Inferior parietal cortex (tissue), 1 donor: ENCODE data around the gene ALDH1A2.
A peak's percentile ranks its signal among the peaks of the same experiment; 100 is the strongest.
"Not testable (repeated sequence)": the region's sequence is repeated elsewhere in the genome, so short reads cannot be mapped to it uniquely, and the experiment has no call there.

Source experiments
- DNase-seq: peaks from one replicate; pipeline ENCODE4 v3.0.0-alpha.2; 2016; ENCODE audit errors: extremely low spot score

The ALDH1A2 gene

GRCh38 chr15:58066042-58066867, 744 bp upstream of the ALDH1A2 start:
- DNase-seq = peak; percentile 12

GRCh38 chr15:58064980-58065444, 499 bp downstream of the ALDH1A2 start:
- DNase-seq = no peak

- DNase-seq = no peak
These were observed 1.2 kb downstream of the ALDH1A2 start for GRCh38 chr15:58064082-58064979.

GRCh38 chr15:58063614-58064013, 1.9 kb downstream of the ALDH1A2 start:
- no peak for DNase-seq

GRCh38 chr15:58062983-58063382, 2.5 kb downstream of the ALDH1A2 start:
- no peak for DNase-seq

- DNase-seq = no peak
These were observed 3.3 kb downstream of the ALDH1A2 start for GRCh38 chr15:58062175-58062574.

DNA sequence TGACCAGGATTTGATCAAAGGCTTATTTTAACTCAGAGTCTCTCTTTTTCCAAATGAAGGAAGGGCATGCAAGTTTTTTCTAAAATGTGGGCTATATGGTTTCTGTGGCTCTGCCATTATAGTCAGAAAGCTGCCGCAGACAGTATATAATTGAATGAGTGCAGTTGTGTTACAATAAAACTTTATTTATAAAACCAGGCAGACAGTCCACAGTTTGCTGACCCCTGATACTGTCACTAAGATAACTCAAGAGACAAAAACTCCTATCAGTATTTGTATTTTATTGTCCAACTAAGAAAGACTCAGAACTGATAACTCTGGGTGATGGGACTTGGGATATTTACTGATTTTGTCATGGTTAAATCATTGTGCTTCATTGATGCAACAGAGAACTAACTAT, 4.9 kb downstream of the ALDH1A2 start:
- no peak for DNase-seq

DNA sequence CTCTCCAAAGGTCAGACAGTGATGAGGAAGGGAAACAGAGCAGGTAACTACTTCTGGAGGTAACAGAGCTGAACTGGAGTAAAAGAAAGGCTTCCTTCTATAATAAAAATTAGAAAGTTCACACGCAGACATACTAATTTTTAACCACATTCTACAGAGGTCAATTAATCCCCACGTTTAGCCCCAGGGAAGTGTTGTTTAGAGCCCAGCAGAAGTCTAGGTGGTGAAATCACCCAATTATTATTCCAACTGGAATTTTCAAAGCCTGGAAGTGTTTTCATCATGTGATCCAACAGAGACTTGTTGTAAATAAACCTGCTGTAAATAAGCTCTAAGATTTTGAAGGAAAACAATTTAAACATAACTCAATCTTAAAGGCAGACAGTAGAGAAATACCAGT, 6.8 kb downstream of the ALDH1A2 start:
- no peak for DNase-seq

GRCh38 chr15:58058073-58058472, 7.4 kb downstream of the ALDH1A2 start:
- no peak for DNase-seq

- DNase-seq = no peak
These were observed 8.0 kb downstream of the ALDH1A2 start for GRCh38 chr15:58057559-58057958.

GRCh38 chr15:58056015-58056414, 9.5 kb downstream of the ALDH1A2 start:
- DNase-seq = no peak

- DNase-seq = no peak
These were observed 12.0 kb downstream of the ALDH1A2 start for GRCh38 chr15:58053315-58054153.

- no peak for DNase-seq
These were observed 13.2 kb downstream of the ALDH1A2 start for GRCh38 chr15:58052334-58052733.

- no peak for DNase-seq
These were observed 15.8 kb downstream of the ALDH1A2 start for GRCh38 chr15:58049520-58050227.

GRCh38 chr15:58048261-58048660, 17.2 kb downstream of the ALDH1A2 start:
- no peak for DNase-seq

DNA sequence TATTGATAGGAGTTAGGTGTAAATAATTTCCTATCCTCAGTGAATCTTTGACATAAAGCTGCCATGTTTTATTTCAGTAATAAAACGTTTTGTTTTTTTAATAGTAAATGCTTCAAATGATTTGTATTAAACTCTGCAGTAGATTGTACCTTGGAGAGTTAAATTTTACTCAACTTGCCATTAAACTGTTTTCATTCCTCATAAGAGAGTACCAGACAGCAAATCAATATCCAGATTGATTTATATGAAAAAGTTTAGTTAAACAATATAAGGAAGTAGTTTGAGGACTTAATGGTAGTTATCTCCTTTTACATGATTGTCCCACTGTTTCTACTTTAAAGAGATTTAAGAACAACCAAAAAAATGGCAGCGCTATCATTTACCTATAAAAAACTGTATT, 18.4 kb downstream of the ALDH1A2 start:
- DNase-seq = no peak

DNA sequence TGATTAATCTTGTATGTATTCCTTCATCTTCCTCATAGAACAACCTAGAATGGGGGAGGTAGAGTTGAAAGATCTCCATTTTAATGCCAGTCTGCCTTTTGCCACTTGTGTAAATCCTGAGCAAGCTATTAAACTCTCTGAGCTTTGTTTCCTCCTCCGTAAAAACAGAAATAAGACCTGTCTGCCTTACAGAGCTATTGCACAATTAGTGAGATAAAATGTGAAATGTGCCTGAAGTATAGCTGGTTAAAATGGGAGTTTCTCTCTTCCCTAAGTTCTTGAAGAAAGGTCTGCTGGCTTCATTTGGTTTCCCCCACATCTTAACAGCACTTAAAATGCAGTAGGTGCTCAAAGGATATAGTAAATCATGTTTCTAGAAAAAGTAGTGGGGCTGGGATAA, 19.0 kb downstream of the ALDH1A2 start:
- no peak for DNase-seq

DNA sequence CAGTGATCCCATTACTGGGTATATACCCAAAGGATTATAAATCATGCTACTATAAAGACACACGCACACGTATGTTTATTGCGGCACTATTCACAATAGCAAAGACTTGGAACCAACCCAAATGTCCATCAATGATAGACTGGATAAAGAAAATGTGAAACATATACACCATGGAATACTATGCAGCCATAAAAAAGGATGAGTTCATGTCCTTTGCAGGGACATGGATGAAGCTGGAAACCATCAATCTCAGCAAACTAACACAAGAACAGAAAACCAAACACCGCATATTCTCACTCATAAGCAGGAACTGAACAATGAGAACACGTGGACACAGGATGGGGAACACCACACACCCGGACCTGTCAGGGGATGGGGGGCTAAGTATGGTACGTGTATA, 20.1 kb downstream of the ALDH1A2 start:
- not testable (repeated sequence) for DNase-seq

GRCh38 chr15:58044551-58044950, 21.0 kb downstream of the ALDH1A2 start:
- DNase-seq = no peak

DNA sequence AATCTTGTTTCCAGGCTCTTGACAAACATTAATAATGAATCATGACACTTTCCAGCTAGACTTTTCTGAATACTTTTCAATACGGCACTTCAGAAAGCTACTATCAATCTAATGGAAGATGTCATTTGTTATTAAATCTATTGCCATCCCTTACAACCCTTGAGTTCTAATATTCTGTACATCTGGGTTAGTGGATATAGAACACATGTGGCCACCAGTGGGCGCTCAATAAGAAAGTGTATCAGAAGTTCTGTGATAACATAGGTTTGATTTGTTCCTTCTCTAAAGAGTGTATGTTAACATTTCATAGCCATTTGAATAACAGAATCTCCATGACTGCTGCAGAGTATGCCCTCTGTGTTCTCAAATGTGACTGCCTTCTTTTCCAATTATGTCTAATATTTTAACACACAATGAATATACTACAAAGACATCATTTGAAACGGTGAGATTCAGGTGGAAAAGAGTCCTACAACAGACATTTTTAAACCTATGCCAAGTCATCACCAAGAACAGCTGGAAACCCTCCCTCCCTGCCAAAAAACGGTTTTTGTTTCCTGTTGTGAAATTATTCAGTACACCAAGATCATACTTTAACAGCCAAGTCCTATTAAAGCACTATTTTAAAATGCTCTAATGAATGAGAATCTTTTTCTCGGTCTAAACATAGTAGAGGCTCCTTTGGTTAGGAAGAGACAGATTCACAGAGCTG, 22.2 kb downstream of the ALDH1A2 start:
- DNase-seq = peak; percentile 36
